Testis (tissue), 2 donors: Measurements from ENCODE around the gene LYRM9.

ENCODE experiments used
- CTCF ChIP-seq, 3 experiments: fragments of 450-650 bp in 2 of 3; fragments of 200-600 bp in 1 of 3; sonication (generic) in 1 of 3; IDR thresholded peaks; one replicate each; pipeline ENCODE4 v1.5.1; 2016 to 2019; ENCODE audit warnings: antibody characterized with exemption in 3 of 3, mild to moderate bottlenecking in 2 of 3, moderate library complexity in 1 of 3
- POLR2A ChIP-seq: fragments of 450-650 bp; IDR thresholded peaks from one replicate; pipeline ENCODE4 v1.6.1; 2017; ENCODE audit warnings: antibody characterized with exemption, mild to moderate bottlenecking, moderate library complexity

GRCh38 chr17:27848931-27849330, 44.2 kb downstream of the LYRM9 start:
- TF ChIP-seq CTCF (IDR thresholded peaks at IDR 0.05) (no peak), POLR2A (no peak)
